Keratinocyte (primary cell): ENCODE results near the gene SLC16A9.

Source experiments
- EZH2 ChIP-seq: IDR thresholded peaks from one replicate; pipeline ENCODE4 v1.6.1; 2012; ENCODE audit warnings: inconsistent platforms, mild to moderate bottlenecking, low read length, moderate library complexity
- TF ChIP-seq, protein P1 (sequence below), 3 experiments: IDR thresholded peaks in 1 of 3; conservative IDR thresholded peaks in 1 of 3; optimal IDR thresholded peaks in 1 of 3; 2 replicates in 2 of 3; 3 replicates in 1 of 3; pipeline versions ENCODE3 to v1.5.1; 2011; ENCODE audit warnings: low read length in 3 of 3, mild to moderate bottlenecking in 3 of 3, moderate library complexity in 2 of 3, control low read depth in 1 of 3, inconsistent platforms in 1 of 3; ENCODE audit not compliant: insufficient read depth in 2 of 3; ENCODE audit errors: extremely low read depth in 1 of 3

DNA sequence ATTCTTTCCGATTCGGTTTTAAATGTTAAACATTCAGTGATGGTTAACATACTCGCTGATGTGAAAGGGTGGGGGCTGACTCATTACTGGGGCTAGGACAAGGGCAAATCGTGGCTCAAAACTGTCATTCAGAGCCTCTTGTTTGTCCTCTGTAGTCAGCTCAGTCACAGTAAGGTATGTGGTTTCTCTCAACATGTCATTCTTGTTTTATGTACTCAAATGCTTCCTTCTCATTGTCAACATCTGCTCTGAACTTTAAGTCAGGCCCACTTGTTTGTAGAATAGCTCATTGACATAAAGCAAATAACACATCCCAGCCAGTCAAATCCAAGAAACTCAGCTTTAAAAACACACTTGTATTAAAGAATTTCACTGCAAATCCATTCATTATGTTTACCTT, 7.3 kb downstream of the SLC16A9 start:
- TF ChIP-seq, protein P1, sequence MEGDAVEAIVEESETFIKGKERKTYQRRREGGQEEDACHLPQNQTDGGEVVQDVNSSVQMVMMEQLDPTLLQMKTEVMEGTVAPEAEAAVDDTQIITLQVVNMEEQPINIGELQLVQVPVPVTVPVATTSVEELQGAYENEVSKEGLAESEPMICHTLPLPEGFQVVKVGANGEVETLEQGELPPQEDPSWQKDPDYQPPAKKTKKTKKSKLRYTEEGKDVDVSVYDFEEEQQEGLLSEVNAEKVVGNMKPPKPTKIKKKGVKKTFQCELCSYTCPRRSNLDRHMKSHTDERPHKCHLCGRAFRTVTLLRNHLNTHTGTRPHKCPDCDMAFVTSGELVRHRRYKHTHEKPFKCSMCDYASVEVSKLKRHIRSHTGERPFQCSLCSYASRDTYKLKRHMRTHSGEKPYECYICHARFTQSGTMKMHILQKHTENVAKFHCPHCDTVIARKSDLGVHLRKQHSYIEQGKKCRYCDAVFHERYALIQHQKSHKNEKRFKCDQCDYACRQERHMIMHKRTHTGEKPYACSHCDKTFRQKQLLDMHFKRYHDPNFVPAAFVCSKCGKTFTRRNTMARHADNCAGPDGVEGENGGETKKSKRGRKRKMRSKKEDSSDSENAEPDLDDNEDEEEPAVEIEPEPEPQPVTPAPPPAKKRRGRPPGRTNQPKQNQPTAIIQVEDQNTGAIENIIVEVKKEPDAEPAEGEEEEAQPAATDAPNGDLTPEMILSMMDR (optimal IDR thresholded peaks at IDR 0.05 in 1 of 3, IDR thresholded peaks at IDR 0.05 in 1 of 3, conservative IDR thresholded peaks at IDR 0.05 in 1 of 3; ENCODE audit: extremely low read depth in 1 of 3, insufficient read depth in 2 of 3, low read length in 3 of 3), result no peak
- TF ChIP-seq EZH2, result no peak
